Liver (tissue), 9 donors: ENCODE data around the gene PPP3CA. TPM values are rescaled to one million over a fixed set of nuclear protein-coding genes. Genes with fewer than 3 reads are reported as not detected.

Experiments used
- DNase-seq: peaks from one replicate; pipeline ENCODE4 v3.0.0-alpha.2; 2017; ENCODE audit warnings: low spot score
- H3K27ac ChIP-seq, 2 donors: one replicate each; pipeline ENCODE4 v1.7.0; 2013; ENCODE audit warnings: inconsistent platforms in 2 of 2, low read length in 2 of 2, control low read depth in 1 of 2, low read depth in 1 of 2, mild to moderate bottlenecking in 1 of 2
- H3K27me3 ChIP-seq, 4 donors: one replicate each; pipeline versions ENCODE4 v1.6.1 to v1.7.0; 2013; ENCODE audit warnings: low read length in 3 of 4, inconsistent platforms in 1 of 4, mild to moderate bottlenecking in 1 of 4, moderate library complexity in 1 of 4; ENCODE audit not compliant: control insufficient read depth in 4 of 4, insufficient read depth in 4 of 4
- H3K36me3 ChIP-seq, 4 donors: one replicate each; pipeline versions ENCODE4 v1.6.1 to v1.7.0; 2013; ENCODE audit warnings: low read length in 3 of 4, mild to moderate bottlenecking in 3 of 4, low read depth in 1 of 4, moderate library complexity in 1 of 4; ENCODE audit not compliant: control insufficient read depth in 4 of 4, insufficient read depth in 3 of 4
- H3K4me1 ChIP-seq, 4 donors: one replicate each; pipeline versions ENCODE4 v1.6.1 to v1.7.0; 2013; ENCODE audit warnings: low read length in 3 of 4, mild to moderate bottlenecking in 3 of 4, moderate library complexity in 1 of 4; ENCODE audit not compliant: control insufficient read depth in 4 of 4, insufficient read depth in 4 of 4
- H3K4me3 ChIP-seq, 3 donors: one replicate each; pipeline versions ENCODE4 v1.6.1 to v1.7.0; 2013; ENCODE audit warnings: low read length in 3 of 3, control low read depth in 1 of 3, low read depth in 1 of 3, mild to moderate bottlenecking in 1 of 3
- H3K9ac ChIP-seq, 2 donors: one replicate each; pipeline ENCODE4 v1.7.0; 2013; ENCODE audit warnings: low read length in 2 of 2, mild to moderate bottlenecking in 2 of 2, moderate library complexity in 2 of 2, control low read depth in 1 of 2, low read depth in 1 of 2
- H3K9me3 ChIP-seq, 4 donors: one replicate each; pipeline versions ENCODE4 v1.6.1 to v1.7.0; 2013; ENCODE audit warnings: low read length in 3 of 4; ENCODE audit not compliant: control insufficient read depth in 4 of 4
- ATF3 ChIP-seq: IDR thresholded peaks from 2 replicates; pipeline ENCODE4 v1.6.1; 2016; ENCODE audit warnings: antibody characterized with exemption
- CTCF ChIP-seq: fragments of 150-350 bp; IDR thresholded peaks from 2 replicates; pipeline ENCODE4 v1.5.1; 2017; ENCODE audit warnings: improper control_type of control experiment, low read depth, low read length; ENCODE audit not compliant: missing input control
- EGR1 ChIP-seq, 2 donors: IDR thresholded peaks; 2 replicates each; pipeline ENCODE4 v1.6.1; 2016 to 2018; ENCODE audit warnings: antibody characterized with exemption in 2 of 2, low read depth in 2 of 2
- FOXA1 ChIP-seq: IDR thresholded peaks from 2 replicates; pipeline ENCODE4 v1.6.1; 2016; ENCODE audit warnings: antibody characterized with exemption
- GABPA ChIP-seq, 2 donors: IDR thresholded peaks in 1 of 2; conservative IDR thresholded peaks in 1 of 2; 2 replicates each; pipeline ENCODE4 v1.6.1; 2016; ENCODE audit warnings: antibody characterized with exemption in 2 of 2, mild to moderate bottlenecking in 1 of 2, moderate library complexity in 1 of 2
- HNF4G ChIP-seq: IDR thresholded peaks from 2 replicates; pipeline ENCODE4 v1.6.1; 2016; ENCODE audit warnings: antibody characterized with exemption
- JUND ChIP-seq, 2 donors: IDR thresholded peaks; 2 replicates each; pipeline ENCODE4 v1.6.1; 2016; ENCODE audit warnings: antibody characterized with exemption in 2 of 2
- RAD21 ChIP-seq, 2 donors: IDR thresholded peaks; 2 replicates each; pipeline ENCODE4 v1.6.1; 2016; ENCODE audit warnings: antibody characterized with exemption in 2 of 2, mild to moderate bottlenecking in 2 of 2
- REST ChIP-seq: IDR thresholded peaks from 2 replicates; pipeline ENCODE4 v1.6.1; 2016; ENCODE audit warnings: antibody characterized with exemption, mild to moderate bottlenecking
- RXRA ChIP-seq, 2 donors: IDR thresholded peaks; 2 replicates each; pipeline ENCODE4 v1.6.1; 2017 to 2018; ENCODE audit warnings: antibody characterized with exemption in 2 of 2, mild to moderate bottlenecking in 1 of 2
- SP1 ChIP-seq: IDR thresholded peaks from 2 replicates; pipeline ENCODE4 v1.6.1; 2018; ENCODE audit warnings: antibody characterized with exemption, mild to moderate bottlenecking
- YY1 ChIP-seq: IDR thresholded peaks from 2 replicates; pipeline ENCODE4 v1.6.1; 2016; ENCODE audit warnings: antibody characterized with exemption, mild to moderate bottlenecking
- WGBS: extraction: QIAGEN DNeasy Blood & Tissue Kit; methylation state at CpG from one replicate; pipeline ENCODE4 v1.1.7; 2013; 5-methylcytosine and 5-hydroxymethylcytosine counted together
- polyA plus RNA-seq, 2 donors: library from polyadenylated mRNA; stranded (reverse) in 1 of 2; unstranded in 1 of 2; fragments of 200-250 nt in 1 of 2; fragments of >200 nt in 1 of 2; fragmentation: Nextera tagmentation in 1 of 2; extraction: Ambion mirVana in 1 of 2; gene quantifications; one replicate each; pipeline versions ENCODE4 v1.2.1 to v1.2.3, GENCODE V29; 2013 to 2015
- total RNA-seq, 2 donors: library from RNA; depleted of rRNA; stranded (reverse); fragments of >200 nt; gene quantifications; one replicate each; pipeline ENCODE4 v1.2.3, GENCODE V29; 2014
- TF ChIP-seq, protein P1 (sequence below): IDR thresholded peaks from 2 replicates; pipeline ENCODE4 v1.6.1; 2016; ENCODE audit warnings: antibody characterized with exemption
- donor health status: healthy.
- donor health status: healthy.
- donor health status: healthy.
- donor health status: healthy.
- donor health status: healthy.

The PPP3CA gene
- total and polyA plus RNA-seq, 4 donors = 3.6 to 18.2 (median 14.2) TPM

GRCh38 chr4:101086801-101087586 is 260.3 kb downstream of the PPP3CA start:
- WGBS = 94% methylated on average over 1 of the region's 1 CpG
- no peak overlapping the region for H3K27ac ChIP-seq
- no peak for DNase-seq

GRCh38 chr4:101083131-101083530 is 264.2 kb downstream of the PPP3CA start:
- H3K9ac ChIP-seq = no peak overlapping the region
- no peak overlapping the region for H3K27ac ChIP-seq
- H3K4me1 ChIP-seq = peaks cover 0 to 23% (median 9%) of the 10 kb centered on the region in 4 donors
- DNase-seq = no peak
- no peaks in the 10 kb centered on the region for H3K9me3 ChIP-seq
- H3K4me3 ChIP-seq = no peak overlapping the region
- no peaks in the 10 kb centered on the region for H3K36me3 ChIP-seq
- TF ChIP-seq REST (no peak), RAD21 (IDR thresholded peaks at IDR 0.05) (no peak), EGR1 (IDR thresholded peaks at IDR 0.05; ENCODE audit: low read depth in 2 of 2) (no peak), SP1 (no peak), JUND (IDR thresholded peaks at IDR 0.05) (no peak), FOXA1 (no peak)
- no peaks in the 10 kb centered on the region for H3K27me3 ChIP-seq
- WGBS = 80% methylated on average over 3 of the region's 3 CpGs

More at GRCh38 chr4:101086801-101087586, 260.3 kb downstream of the PPP3CA start:
- peaks cover 0 to 3% (median under 1%) of the 10 kb centered on the region in 4 donors for H3K4me1 ChIP-seq
- H3K9ac ChIP-seq = no peak overlapping the region
- no peak overlapping the region for H3K4me3 ChIP-seq
- H3K27me3 ChIP-seq = no peaks in the 10 kb centered on the region
- TF ChIP-seq RAD21 (IDR thresholded peaks at IDR 0.05) (peak in 1 of 2 donors; percentile 29), SP1 (no peak), RXRA (IDR thresholded peaks at IDR 0.05) (no peak), HNF4G (no peak), GABPA (IDR thresholded peaks at IDR 0.05 in 1 of 2, conservative IDR thresholded peaks at IDR 0.05 in 1 of 2) (no peak), ATF3 (no peak)
- TF ChIP-seq, protein P1, sequence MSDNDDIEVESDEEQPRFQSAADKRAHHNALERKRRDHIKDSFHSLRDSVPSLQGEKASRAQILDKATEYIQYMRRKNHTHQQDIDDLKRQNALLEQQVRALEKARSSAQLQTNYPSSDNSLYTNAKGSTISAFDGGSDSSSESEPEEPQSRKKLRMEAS = no peak
- H3K9me3 ChIP-seq = no peaks in the 10 kb centered on the region
- no peaks in the 10 kb centered on the region for H3K36me3 ChIP-seq

GRCh38 chr4:101081695-101082369 is 265.5 kb downstream of the PPP3CA start:
- no peak for DNase-seq
- no peak overlapping the region for H3K9ac ChIP-seq
- no peaks in the 10 kb centered on the region for H3K9me3 ChIP-seq
- peaks cover 0 to 32% (median 13%) of the 10 kb centered on the region in 4 donors for H3K4me1 ChIP-seq
- H3K27me3 ChIP-seq = no peaks in the 10 kb centered on the region
- no peaks in the 10 kb centered on the region for H3K36me3 ChIP-seq
- peak overlapping the region; percentile 32 to 55 for H3K27ac ChIP-seq
- WGBS = 47% methylated on average over 3 of the region's 3 CpGs
- TF ChIP-seq CTCF = peak; percentile 16
- peak; percentile 14 for TF ChIP-seq YY1
- TF ChIP-seq RAD21 (IDR thresholded peaks at IDR 0.05) = no peak
- TF ChIP-seq HNF4G = no peak
- H3K4me3 ChIP-seq = no peak overlapping the region
